Neuronal stem cell (in vitro differentiated cells): ENCODE results near the gene RANBP6.

Experiments used
- DNase-seq: peaks from one replicate; pipeline ENCODE4 v3.0.0-alpha.2; 2013; ENCODE audit warnings: low spot score
- H2AFZ ChIP-seq: one replicate; pipeline ENCODE4 v1.6.1; 2013; ENCODE audit warnings: mild to moderate bottlenecking, low read length, inconsistent platforms
- H2AK5ac ChIP-seq: 2 replicates; pipeline ENCODE4 v1.6.1; 2013; ENCODE audit warnings: low read depth, mild to moderate bottlenecking, inconsistent platforms, low read length, moderate library complexity, mixed read lengths
- H2BK120ac ChIP-seq: 2 replicates; pipeline ENCODE4 v1.6.1; 2013; ENCODE audit warnings: low read depth, mild to moderate bottlenecking, inconsistent platforms, low read length, moderate library complexity, mixed read lengths
- H2BK12ac ChIP-seq: one replicate; pipeline ENCODE4 v1.6.1; 2013; ENCODE audit warnings: low read length, inconsistent platforms
- H2BK15ac ChIP-seq: 2 replicates; pipeline ENCODE4 v1.6.1; 2013; ENCODE audit warnings: mild to moderate bottlenecking, low read length, inconsistent platforms, mixed read lengths
- H2BK5ac ChIP-seq: one replicate; pipeline ENCODE4 v1.6.1; 2013; ENCODE audit warnings: inconsistent platforms, mild to moderate bottlenecking, low read length, moderate library complexity
- H3K14ac ChIP-seq: one replicate; pipeline ENCODE4 v1.6.1; 2013; ENCODE audit warnings: low read length, inconsistent platforms
- H3K18ac ChIP-seq: 2 replicates; pipeline ENCODE4 v1.6.1; 2013; ENCODE audit warnings: low read length, inconsistent platforms
- H3K23ac ChIP-seq: 2 replicates; pipeline ENCODE4 v1.6.1; 2013; ENCODE audit warnings: low read depth, mild to moderate bottlenecking, mixed read lengths, low read length, inconsistent platforms; ENCODE audit not compliant: poor library complexity
- H3K27ac ChIP-seq: replicated peaks from 3 replicates; pipeline ENCODE4 v1.5.1; 2013; ENCODE audit warnings: low read length, inconsistent platforms
- H3K27me3 ChIP-seq, 3 experiments: 2 replicates each; pipeline ENCODE4 v1.6.1; 2013; ENCODE audit warnings: low read length in 3 of 3, mild to moderate bottlenecking in 2 of 3, inconsistent platforms in 1 of 3, low read depth in 1 of 3, mixed read lengths in 1 of 3, moderate library complexity in 1 of 3; ENCODE audit not compliant: control insufficient read depth in 3 of 3, insufficient read depth in 3 of 3
- H3K36me3 ChIP-seq, 2 donors: replicated peaks in 1 of 2; 2 replicates each; pipeline ENCODE4 v1.6.1; 2013; ENCODE audit warnings: low read length in 2 of 2; ENCODE audit not compliant: control insufficient read depth in 2 of 2, insufficient read depth in 2 of 2
- H3K4ac ChIP-seq: 2 replicates; pipeline ENCODE4 v1.6.1; 2013; ENCODE audit warnings: inconsistent platforms, mild to moderate bottlenecking, low read length, moderate library complexity
- H3K4me1 ChIP-seq, 2 donors: 1 replicate in 1 of 2; 2 replicates in 1 of 2; pipeline ENCODE4 v1.6.1; 2013; ENCODE audit warnings: low read length in 2 of 2, low read depth in 1 of 2; ENCODE audit not compliant: control insufficient read depth in 2 of 2, insufficient read depth in 1 of 2
- H3K4me2 ChIP-seq: one replicate; pipeline ENCODE4 v1.6.1; 2013; ENCODE audit warnings: mild to moderate bottlenecking, low read length, inconsistent platforms; ENCODE audit not compliant: insufficient read depth, poor library complexity, severe bottlenecking
- H3K4me3 ChIP-seq, 2 donors: 2 replicates each; pipeline ENCODE4 v1.5.1; 2013; ENCODE audit warnings: low read length in 2 of 2, mild to moderate bottlenecking in 2 of 2, inconsistent platforms in 1 of 2, moderate library complexity in 1 of 2
- H3K79me1 ChIP-seq: one replicate; pipeline ENCODE4 v1.6.1; 2013; ENCODE audit warnings: low read depth, mild to moderate bottlenecking, inconsistent platforms, low read length, moderate library complexity
- H3K9ac ChIP-seq: one replicate; pipeline ENCODE4 v1.6.1; 2013; ENCODE audit warnings: mild to moderate bottlenecking, low read depth, low read length, inconsistent platforms; ENCODE audit not compliant: poor library complexity
- H3K9me3 ChIP-seq, 2 donors: replicated peaks in 1 of 2; 2 replicates each; pipeline versions ENCODE3 to v1.6.1; 2013; ENCODE audit warnings: low read length in 2 of 2, mild to moderate bottlenecking in 2 of 2, inconsistent platforms in 1 of 2, low read depth in 1 of 2, mixed read lengths in 1 of 2, moderate library complexity in 1 of 2; ENCODE audit not compliant: control insufficient read depth in 2 of 2, insufficient read depth in 1 of 2
- H4K8ac ChIP-seq: one replicate; pipeline ENCODE4 v1.6.1; 2013; ENCODE audit warnings: low read depth, mild to moderate bottlenecking, inconsistent platforms, low read length, moderate library complexity
- H4K91ac ChIP-seq: one replicate; pipeline ENCODE4 v1.6.1; 2013; ENCODE audit warnings: low read length, low read depth, mild to moderate bottlenecking, inconsistent platforms; ENCODE audit not compliant: poor library complexity
- WGBS, 2 donors: extraction: QIAGEN DNeasy Blood & Tissue Kit; methylation state at CpG; one replicate each; pipeline ENCODE4 v1.1.7; 2013; ENCODE audit warnings: missing lambda C conversion rate in 2 of 2, mixed read lengths in 1 of 2; ENCODE audit not compliant: insufficient read length in 2 of 2, insufficient replicate concordance in 1 of 2; ENCODE audit errors: extremely low coverage in 2 of 2; 5-methylcytosine and 5-hydroxymethylcytosine counted together

The RANBP6 gene

DNA sequence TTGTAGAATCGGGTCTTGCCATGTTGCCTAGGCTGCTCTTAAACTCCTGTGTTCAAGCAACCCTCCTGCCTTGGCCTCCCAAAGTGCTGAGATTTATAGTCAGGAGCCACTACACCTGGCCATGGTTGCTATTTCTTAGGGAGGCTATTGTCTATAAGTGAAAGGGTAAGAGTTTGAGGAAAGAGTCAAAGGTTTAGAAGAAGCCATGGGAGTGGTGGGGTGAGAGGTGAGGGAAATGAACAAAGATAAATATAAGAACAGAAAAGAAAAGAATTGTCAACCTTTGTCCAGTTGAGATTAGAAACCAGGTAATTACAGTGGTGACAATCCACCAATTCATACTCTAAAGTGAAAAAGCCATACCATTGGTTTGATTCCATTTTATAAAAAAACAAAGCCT lies 32.6 kb upstream of the RANBP6 start:
- H2AFZ ChIP-seq, result no peak overlapping the region
- no peak overlapping the region for H3K14ac ChIP-seq
- no peak for DNase-seq
- H2BK15ac ChIP-seq, result no peak overlapping the region
- H2BK5ac ChIP-seq, result no peak overlapping the region
- no peaks in the 10 kb centered on the region for H3K27me3 ChIP-seq
- no peak overlapping the region for H3K27ac ChIP-seq
- H4K91ac ChIP-seq, result no peak overlapping the region
- no peak overlapping the region for H3K4me3 ChIP-seq
- WGBS, 2 donors, result no CpG with 5 or more reads among the region's 1 CpG
- H3K9ac ChIP-seq, result no peak overlapping the region
- no peaks in the 10 kb centered on the region for H3K79me1 ChIP-seq
- H3K4me1 ChIP-seq, result peaks cover 0 to 5% of the 10 kb centered on the region in 2 donors
- H3K18ac ChIP-seq, result no peak overlapping the region
- H2BK120ac ChIP-seq, result no peak overlapping the region
- no peak overlapping the region for H2BK12ac ChIP-seq
- no peak overlapping the region for H3K4me2 ChIP-seq
- H3K4ac ChIP-seq, result no peak overlapping the region
- H3K36me3 ChIP-seq, result no peaks in the 10 kb centered on the region
- no peak overlapping the region for H3K23ac ChIP-seq
- H3K9me3 ChIP-seq, result no peaks in the 10 kb centered on the region
- H2AK5ac ChIP-seq, result no peak overlapping the region
- no peak overlapping the region for H4K8ac ChIP-seq

DNA sequence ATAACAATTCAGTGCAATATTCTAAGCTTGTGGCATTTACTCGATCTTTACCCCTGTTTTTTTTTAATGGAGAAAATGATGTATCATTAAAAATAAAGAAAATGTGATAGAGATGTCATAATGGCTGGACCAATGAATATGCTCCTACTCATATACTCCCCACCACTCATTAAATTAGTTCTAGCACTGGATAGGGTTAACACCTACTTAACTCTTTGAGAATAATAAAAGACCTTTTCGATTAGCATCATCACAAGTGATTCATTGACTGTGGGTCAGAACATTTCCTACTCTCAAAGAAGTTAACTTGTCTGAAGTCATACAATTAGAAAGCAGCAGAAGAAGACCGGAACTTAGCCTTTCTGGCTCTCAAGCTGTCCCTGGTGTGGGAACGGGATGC lies 31.6 kb upstream of the RANBP6 start:
- no CpG with 5 or more reads among the region's 4 CpGs for WGBS, 2 donors

DNA sequence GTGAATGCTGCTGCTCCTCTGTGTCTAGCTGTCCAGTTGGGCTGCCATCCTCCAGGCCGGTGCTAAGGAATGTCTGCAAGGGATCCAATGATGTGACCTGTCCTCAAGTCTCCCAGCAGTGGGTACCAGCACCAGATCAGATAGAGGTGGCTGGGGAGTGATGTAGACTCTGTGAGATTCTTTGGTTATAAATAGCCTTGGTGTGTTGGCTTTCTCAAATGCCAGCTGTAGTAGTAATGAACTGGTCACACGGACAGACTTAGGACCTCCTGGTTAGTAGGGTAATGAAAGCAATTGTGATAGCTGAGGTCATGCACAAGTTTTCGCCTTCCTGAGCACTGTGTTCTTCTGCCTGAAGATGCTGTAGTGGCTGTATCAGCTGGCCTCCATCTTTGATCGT lies 29.9 kb upstream of the RANBP6 start:
- H2BK12ac ChIP-seq, result no peak overlapping the region
- H3K23ac ChIP-seq, result no peak overlapping the region
- H3K4ac ChIP-seq, result no peak overlapping the region
- H3K9ac ChIP-seq, result no peak overlapping the region
- no peak overlapping the region for H3K4me3 ChIP-seq
- H3K36me3 ChIP-seq, result no peaks in the 10 kb centered on the region
- H2AFZ ChIP-seq, result no peak overlapping the region
- no peak overlapping the region for H2AK5ac ChIP-seq
- no peak overlapping the region for H2BK5ac ChIP-seq
- no peak overlapping the region for H3K27ac ChIP-seq
- no peak overlapping the region for H2BK15ac ChIP-seq
- H3K79me1 ChIP-seq, result no peaks in the 10 kb centered on the region
- no peak overlapping the region for H3K18ac ChIP-seq
- WGBS, 2 donors, result no CpG with 5 or more reads among the region's 4 CpGs
- no peak overlapping the region for H3K14ac ChIP-seq
- H3K9me3 ChIP-seq, result no peaks in the 10 kb centered on the region
- no peak overlapping the region for H4K91ac ChIP-seq
- H4K8ac ChIP-seq, result no peak overlapping the region
- no peak for DNase-seq
- H3K4me2 ChIP-seq, result no peak overlapping the region
- no peaks in the 10 kb centered on the region for H3K27me3 ChIP-seq
- H3K4me1 ChIP-seq, result no peaks in the 10 kb centered on the region
- H2BK120ac ChIP-seq, result no peak overlapping the region

More for the DNA sequence above, 31.6 kb upstream of the RANBP6 start:
- Histone ChIP-seq H2BK15ac (no peak overlapping the region), H2BK5ac (no peak overlapping the region), H3K27me3 (no peaks in the 10 kb centered on the region), H3K36me3 (no peaks in the 10 kb centered on the region), H3K27ac (no peak overlapping the region), H3K4me3 (no peak overlapping the region), H3K4ac (no peak overlapping the region), H3K9ac (no peak overlapping the region), H3K79me1 (no peaks in the 10 kb centered on the region), H3K4me1 (no peaks in the 10 kb centered on the region), H4K8ac (no peak overlapping the region), H3K23ac (no peak overlapping the region), H4K91ac (no peak overlapping the region), H3K14ac (no peak overlapping the region), H3K18ac (no peak overlapping the region), H3K9me3 (no peaks in the 10 kb centered on the region), H2AK5ac (no peak overlapping the region), H3K4me2 (no peak overlapping the region), H2AFZ (no peak overlapping the region), H2BK12ac (no peak overlapping the region), H2BK120ac (no peak overlapping the region)
- DNase-seq, result no peak

DNA sequence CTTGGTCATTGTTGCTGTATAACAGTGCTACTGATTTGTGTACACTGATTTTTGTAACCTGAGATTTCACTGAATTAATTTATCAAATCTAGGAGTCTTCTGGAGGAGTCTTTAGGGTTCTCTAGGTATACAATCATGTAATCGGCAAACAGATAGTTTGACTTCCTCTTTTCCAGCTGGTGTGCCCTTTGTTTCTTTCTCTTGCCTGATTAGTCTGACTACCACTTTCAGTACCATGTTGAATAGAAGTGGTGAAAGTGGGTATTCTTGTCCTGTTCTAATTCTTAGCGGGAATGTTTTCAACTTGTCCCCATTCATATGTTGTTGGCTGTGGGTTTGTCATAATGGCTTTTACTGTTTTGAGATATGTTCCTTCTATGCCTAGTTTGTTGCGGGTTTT lies 24.7 kb upstream of the RANBP6 start:
- H3K79me1 ChIP-seq, result no peaks in the 10 kb centered on the region
- no peak overlapping the region for H2BK5ac ChIP-seq
- peaks cover 0 to 1% of the 10 kb centered on the region in 2 donors for H3K9me3 ChIP-seq
- H3K4me2 ChIP-seq, result no peak overlapping the region
- H2BK15ac ChIP-seq, result no peak overlapping the region
- no peak for DNase-seq
- no peak overlapping the region for H2BK12ac ChIP-seq
- no CpG with 5 or more reads among the region's 3 CpGs for WGBS, 2 donors
- no peaks in the 10 kb centered on the region for H3K4me1 ChIP-seq
- H3K23ac ChIP-seq, result no peak overlapping the region
- H4K91ac ChIP-seq, result no peak overlapping the region
- H2AFZ ChIP-seq, result no peak overlapping the region
- no peak overlapping the region for H4K8ac ChIP-seq
- H3K9ac ChIP-seq, result no peak overlapping the region
- peaks cover 0 to 3% (median 0%) of the 10 kb centered on the region in 3 experiments for H3K27me3 ChIP-seq
- no peak overlapping the region for H2AK5ac ChIP-seq
- H3K27ac ChIP-seq, result no peak overlapping the region
- H3K18ac ChIP-seq, result no peak overlapping the region
- no peaks in the 10 kb centered on the region for H3K36me3 ChIP-seq
- H3K4ac ChIP-seq, result no peak overlapping the region
- no peak overlapping the region for H3K4me3 ChIP-seq
- no peak overlapping the region for H2BK120ac ChIP-seq
- no peak overlapping the region for H3K14ac ChIP-seq
